IMR-90 (cell line): Measurements from ENCODE around the gene TAS1R1. TPM values are rescaled to one million over a fixed set of nuclear protein-coding genes. Genes with fewer than 3 reads are reported as not detected.

ENCODE experiments used
- ATAC-seq: fragments of 200-7000 bp; cut with Tn5 transposase; 2 replicates; pipeline ENCODE4 v1.9.1; 2020; ENCODE audit warnings: low read depth, mild to moderate bottlenecking, moderate library complexity
- BruUV-seq: library from RNA; stranded (reverse); fragments of 400-500 nt; replicated peaks from 2 replicates; lab custom pipeline; 2021; lab: Mats Ljungman, UMichigan
- CTCF ChIA-PET: fragments of 300-600 bp; formaldehyde crosslinking; extraction: SDS; loops from one replicate; lab custom pipeline; 2021; ENCODE audit warnings: antibody characterized with exemption; lab: Yijun Ruan, JAX
- POLR2A ChIA-PET: fragments of 300-600 bp; sonication (Branson Sonifier 250); formaldehyde crosslinking; loops from one replicate; lab custom pipeline; 2022; ENCODE audit warnings: antibody characterized with exemption; ENCODE audit not compliant: unreplicated experiment; lab: Charles Lee
- DNase-seq: peaks from one replicate; pipeline ENCODE4 v3.0.0; 2013
- H2AFZ ChIP-seq: replicated peaks from 2 replicates; pipeline ENCODE3; 2013; ENCODE audit warnings: low read length, mild to moderate bottlenecking; ENCODE audit not compliant: poor library complexity
- H2AK5ac ChIP-seq: 2 replicates; pipeline ENCODE4 v1.6.1; 2013; ENCODE audit warnings: low read depth, low read length, inconsistent platforms
- H2AK9ac ChIP-seq: replicated peaks from 2 replicates; pipeline ENCODE3; 2013; ENCODE audit warnings: mild to moderate bottlenecking, low read depth, low read length, moderate library complexity; ENCODE audit not compliant: poor library complexity
- H2BK120ac ChIP-seq: 2 replicates; pipeline ENCODE4 v1.6.1; 2013; ENCODE audit warnings: low read depth, low read length, inconsistent platforms
- H2BK15ac ChIP-seq: 3 replicates; pipeline ENCODE4 v1.6.1; 2013; ENCODE audit warnings: low read depth, low read length, inconsistent platforms
- H2BK20ac ChIP-seq: 2 replicates; pipeline ENCODE4 v1.6.1; 2013; ENCODE audit warnings: low read depth, mild to moderate bottlenecking, inconsistent platforms, low read length, moderate library complexity
- H2BK5ac ChIP-seq: 2 replicates; pipeline ENCODE4 v1.6.1; 2013; ENCODE audit warnings: mild to moderate bottlenecking, low read depth, low read length, inconsistent platforms; ENCODE audit not compliant: poor library complexity, severe bottlenecking
- H3K14ac ChIP-seq: replicated peaks from 2 replicates; pipeline ENCODE4 v1.6.1; 2013; ENCODE audit warnings: low read depth, low read length, inconsistent platforms
- H3K18ac ChIP-seq: 2 replicates; pipeline ENCODE4 v1.6.1; 2013; ENCODE audit warnings: low read depth, low read length, control low read depth
- H3K23ac ChIP-seq: 2 replicates; pipeline ENCODE4 v1.6.1; 2013; ENCODE audit warnings: low read depth, low read length, inconsistent platforms
- H3K27ac ChIP-seq: 2 replicates; pipeline ENCODE4 v1.5.1; 2013; ENCODE audit warnings: mild to moderate bottlenecking, control low read depth, low read length; ENCODE audit not compliant: insufficient read depth
- H3K27me3 ChIP-seq: 2 replicates; pipeline ENCODE4 v1.6.1; 2013; ENCODE audit warnings: low read length; ENCODE audit not compliant: control insufficient read depth, insufficient read depth
- H3K36me3 ChIP-seq: 2 replicates; pipeline ENCODE4 v1.6.1; 2013; ENCODE audit warnings: low read length, mixed read lengths; ENCODE audit not compliant: control insufficient read depth, insufficient read depth
- H3K4ac ChIP-seq: 2 replicates; pipeline ENCODE4 v1.6.1; 2013; ENCODE audit warnings: low read depth, low read length, inconsistent platforms
- H3K4me1 ChIP-seq: 2 replicates; pipeline ENCODE4 v1.6.1; 2013; ENCODE audit warnings: low read length, mixed read lengths; ENCODE audit not compliant: control insufficient read depth, insufficient read depth
- H3K4me2 ChIP-seq: 2 replicates; pipeline ENCODE4 v1.6.1; 2013; ENCODE audit warnings: low read depth, mild to moderate bottlenecking, control low read depth, low read length, moderate library complexity
- H3K4me3 ChIP-seq: 2 replicates; pipeline ENCODE4 v1.5.1; 2013; ENCODE audit warnings: low read depth, mild to moderate bottlenecking, control low read depth, low read length, moderate library complexity; ENCODE audit not compliant: insufficient read depth
- H3K56ac ChIP-seq: 2 replicates; pipeline ENCODE4 v1.6.1; 2013; ENCODE audit warnings: low read length, inconsistent platforms; ENCODE audit not compliant: insufficient read depth; ENCODE audit errors: extremely low read depth
- H3K79me1 ChIP-seq, 2 experiments: 2 replicates each; pipeline ENCODE4 v1.6.1; 2013; ENCODE audit warnings: low read length in 2 of 2, inconsistent platforms in 1 of 2, low read depth in 1 of 2
- H3K9ac ChIP-seq: 2 replicates; pipeline ENCODE4 v1.6.1; 2013; ENCODE audit warnings: low read depth, low read length, control low read depth
- H3K9me1 ChIP-seq: 2 replicates; pipeline ENCODE4 v1.6.1; 2013; ENCODE audit warnings: low read length, inconsistent platforms; ENCODE audit not compliant: insufficient read depth
- H3K9me3 ChIP-seq: 2 replicates; pipeline ENCODE4 v1.6.1; 2013; ENCODE audit warnings: low read length; ENCODE audit not compliant: control insufficient read depth, insufficient read depth
- H4K20me1 ChIP-seq: 2 replicates; pipeline ENCODE4 v1.6.1; 2013; ENCODE audit warnings: low read length, inconsistent platforms; ENCODE audit not compliant: insufficient read depth
- H4K5ac ChIP-seq: 2 replicates; pipeline ENCODE4 v1.6.1; 2013; ENCODE audit warnings: mild to moderate bottlenecking, low read depth, low read length, control low read depth
- H4K8ac ChIP-seq, 2 experiments: 2 replicates each; pipeline ENCODE4 v1.6.1; 2013; ENCODE audit warnings: low read depth in 2 of 2, low read length in 2 of 2, control low read depth in 1 of 2, inconsistent platforms in 1 of 2
- H4K91ac ChIP-seq: 2 replicates; pipeline ENCODE4 v1.6.1; 2013; ENCODE audit warnings: low read depth, low read length, inconsistent platforms; ENCODE audit not compliant: insufficient read depth
- CEBPB ChIP-seq: IDR thresholded peaks from 2 replicates; pipeline ENCODE4 v1.6.1; 2012; ENCODE audit warnings: low read depth, low read length, improper control_type of control experiment
- ELK1 ChIP-seq: fragments of 150-350 bp; IDR thresholded peaks from 2 replicates; pipeline ENCODE4 v1.6.1; 2016; ENCODE audit warnings: low read depth, mild to moderate bottlenecking, low read length, moderate library complexity, borderline replicate concordance
- FOS ChIP-seq: fragments of 150-350 bp; IDR thresholded peaks from 2 replicates; pipeline ENCODE4 v1.6.1; 2016; ENCODE audit warnings: low read depth, low read length
- MAZ ChIP-seq: IDR thresholded peaks from 2 replicates; pipeline ENCODE4 v1.6.1; 2012; ENCODE audit warnings: low read depth, mild to moderate bottlenecking, low read length, improper control_type of control experiment, moderate library complexity, borderline replicate concordance
- MXI1 ChIP-seq: IDR thresholded peaks from 2 replicates; pipeline ENCODE4 v1.6.1; 2012; ENCODE audit warnings: low read depth, mild to moderate bottlenecking, low read length, moderate library complexity, borderline replicate concordance
- NFE2L2 ChIP-seq: fragments of 150-350 bp; IDR thresholded peaks from 2 replicates; pipeline ENCODE4 v1.6.1; 2016; ENCODE audit warnings: low read depth, mild to moderate bottlenecking, low read length
- SMC3 ChIP-seq: fragments of 150-350 bp; IDR thresholded peaks from 2 replicates; pipeline ENCODE4 v1.6.1; 2016; ENCODE audit warnings: low read depth, mild to moderate bottlenecking, antibody characterized with exemption, low read length, moderate library complexity
- USF2 ChIP-seq: fragments of 150-350 bp; IDR thresholded peaks from 2 replicates; pipeline ENCODE4 v1.6.1; 2017; ENCODE audit warnings: mild to moderate bottlenecking, antibody characterized with exemption, low read length, low read depth
- WGBS, 2 experiments: methylation state at CpG; one replicate each; pipeline versions ENCODE4 v1.1.5 to v1.1.7; 2013; ENCODE audit warnings: missing lambda C conversion rate in 2 of 2; ENCODE audit not compliant: insufficient read length in 1 of 2; ENCODE audit errors: extremely low coverage in 2 of 2; 5-methylcytosine and 5-hydroxymethylcytosine counted together
- dilution Hi-C: fragments of 300-500 bp; cut with HindIII; formaldehyde crosslinking; loops from one replicate; pipeline ENCODE4 v1.14.3; 2018; ENCODE audit warnings: low sequenced_read_pairs; ENCODE audit not compliant: unreplicated experiment
- in situ Hi-C: fragments of 300-500 bp; cut with MboI; formaldehyde crosslinking; loops from 3 replicates; pipeline ENCODE4 v1.14.3; 2019; ENCODE audit warnings: low sequenced_read_pairs, inconsistent platforms, mixed read lengths
- intact Hi-C: fragments of 100-400 bp; cut with micrococcal nuclease; formaldehyde crosslinking; loops from 2 replicates; pipeline ENCODE4 v1.10.0; 2022
- polyA plus RNA-seq, 3 experiments: library from polyadenylated mRNA; depleted of rRNA; stranded (reverse); fragments of >200 nt; gene quantifications; 2 replicates each; pipeline ENCODE4 v1.2.3, GENCODE V29; 2012; ENCODE audit warnings: low replicate concordance in 1 of 3
- total RNA-seq: library from RNA; depleted of rRNA; stranded (reverse); fragments of >200 nt; gene quantifications from 2 replicates; pipeline ENCODE4 v1.2.3, GENCODE V29; 2012

The TAS1R1 gene
- total and polyA plus RNA-seq, 2 of the 4 experiments (the other 2 are of a cell fraction), result 0.05 TPM; not detected in 1

DNA sequence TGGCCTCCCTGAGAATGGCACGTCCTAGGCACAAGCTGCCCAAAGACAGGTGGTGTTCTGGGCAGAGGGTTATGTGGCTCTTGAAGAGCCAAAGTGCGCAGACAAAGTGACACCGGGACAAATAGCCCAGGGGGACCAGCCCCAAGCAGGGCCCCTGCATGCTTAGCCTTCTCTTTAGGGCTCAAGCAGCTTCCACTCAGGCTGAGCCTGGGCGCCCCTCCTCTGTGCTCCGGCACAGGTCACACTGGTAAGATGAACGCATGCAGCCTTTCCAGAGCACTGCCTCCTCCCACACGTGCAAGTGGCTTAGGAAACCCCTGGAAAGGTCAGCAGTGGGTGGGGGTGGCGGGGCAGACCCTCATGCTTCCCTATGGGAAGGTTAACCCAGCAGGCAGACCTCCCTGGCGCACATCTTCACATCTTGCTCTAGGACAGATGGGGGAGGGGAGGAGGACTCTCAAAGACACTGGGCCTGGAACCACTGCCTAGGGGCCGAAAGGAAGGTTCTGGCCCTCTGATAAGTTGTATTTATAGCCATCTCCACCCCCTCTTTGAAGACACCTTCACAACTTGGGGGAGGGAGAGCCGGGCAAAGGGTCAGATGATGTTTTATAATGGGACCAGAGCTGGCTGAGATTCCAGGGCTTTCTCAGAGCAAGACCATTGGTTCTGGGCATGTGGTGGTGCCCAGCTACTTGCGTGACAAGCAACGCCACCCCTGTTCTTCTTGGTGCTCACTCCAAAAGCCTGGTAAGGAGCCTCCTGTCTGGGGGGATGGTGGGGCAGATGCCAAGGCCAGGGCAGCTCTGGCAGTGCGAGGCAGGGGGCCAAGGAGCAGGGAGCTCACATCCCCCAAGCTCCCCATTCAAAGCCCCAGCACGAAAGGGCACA lies 42.0 kb downstream of the TAS1R1 start:
- CTCF ChIA-PET, result no interaction called here
- no peak overlapping the region for H4K5ac ChIP-seq
- H3K23ac ChIP-seq, result no peak overlapping the region
- no peak overlapping the region for H3K56ac ChIP-seq
- no peak for DNase-seq
- no peak overlapping the region for H2BK5ac ChIP-seq
- no peak overlapping the region for H3K14ac ChIP-seq
- no peak overlapping the region for H3K4me3 ChIP-seq
- H3K18ac ChIP-seq, result no peak overlapping the region
- WGBS, 2 experiments, result 60% methylated on average over 2 of the region's 15 CpGs; no CpG with 5 or more reads in 1 of the 2 experiments
- peaks cover 4% of the 10 kb centered on the region for H3K4me1 ChIP-seq
- no peak for ATAC-seq
- H3K9me3 ChIP-seq, result no peaks in the 10 kb centered on the region
- no peak overlapping the region for H3K4ac ChIP-seq
- in situ Hi-C loops, result no loop called here
- H2AK5ac ChIP-seq, result no peak overlapping the region
- peaks cover 10% of the 10 kb centered on the region for H3K9me1 ChIP-seq
- TF ChIP-seq USF2, result no peak
- no peak for TF ChIP-seq NFE2L2
- no peak for TF ChIP-seq ELK1
- no peak for TF ChIP-seq MAZ
- no peak for TF ChIP-seq FOS
- TF ChIP-seq CEBPB, result no peak
- TF ChIP-seq MXI1, result no peak
- no peak for TF ChIP-seq SMC3
- no peak overlapping the region for H2BK20ac ChIP-seq
- H3K27ac ChIP-seq, result no peak overlapping the region
- H4K20me1 ChIP-seq, result peaks cover 90% of the 10 kb centered on the region
- intact Hi-C loops, result no loop called here
- H3K9ac ChIP-seq, result no peak overlapping the region
- POLR2A ChIA-PET, result no interaction called here
- peak overlapping the region; percentile 30 for H2AK9ac ChIP-seq
- peaks cover 63% of the 10 kb centered on the region for H3K36me3 ChIP-seq
- H2BK15ac ChIP-seq, result no peak overlapping the region
- BruUV-seq, result no TSS peak
- peak overlapping the region; percentile 43 for H2AFZ ChIP-seq
- no peak overlapping the region for H4K91ac ChIP-seq
- H3K27me3 ChIP-seq, result no peaks in the 10 kb centered on the region
- dilution Hi-C loops, result no loop called here
- no peak overlapping the region for H4K8ac ChIP-seq
- H3K79me1 ChIP-seq, result peaks cover 13 to 83% of the 10 kb centered on the region in 2 experiments
- no peak overlapping the region for H2BK120ac ChIP-seq
- H3K4me2 ChIP-seq, result no peak overlapping the region
